ENCODE results near the gene PER3.

Gene PER3

DNA sequence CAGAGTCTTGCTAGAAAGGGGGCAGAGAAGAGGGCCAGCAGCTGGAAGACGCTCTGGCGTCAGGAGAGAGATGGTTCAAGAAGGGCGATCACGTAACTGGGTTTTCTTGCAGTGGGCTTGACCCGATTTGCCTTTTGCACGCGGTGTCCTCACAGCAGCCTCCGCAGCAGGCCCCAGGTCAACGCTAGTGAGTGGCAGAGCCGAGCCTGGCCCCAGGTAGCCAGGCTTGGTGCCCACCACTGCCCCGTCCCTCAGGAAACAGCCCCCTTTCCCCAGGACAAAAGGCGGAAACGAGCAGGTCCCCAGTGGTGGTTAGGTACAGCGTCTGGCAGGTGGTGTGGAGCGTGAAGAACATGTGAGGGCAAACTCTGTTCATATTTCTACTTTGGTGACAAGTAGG, 77.4 kb downstream of the PER3 start:
- DNase-seq, result no peak
- in situ Hi-C loops (cut with HindIII; ENCODE audit: low pct_ligation_motif_present, low pct_unique_long_range_greater_than_20kb, low sequenced_read_pairs), result no loop called here

DNA sequence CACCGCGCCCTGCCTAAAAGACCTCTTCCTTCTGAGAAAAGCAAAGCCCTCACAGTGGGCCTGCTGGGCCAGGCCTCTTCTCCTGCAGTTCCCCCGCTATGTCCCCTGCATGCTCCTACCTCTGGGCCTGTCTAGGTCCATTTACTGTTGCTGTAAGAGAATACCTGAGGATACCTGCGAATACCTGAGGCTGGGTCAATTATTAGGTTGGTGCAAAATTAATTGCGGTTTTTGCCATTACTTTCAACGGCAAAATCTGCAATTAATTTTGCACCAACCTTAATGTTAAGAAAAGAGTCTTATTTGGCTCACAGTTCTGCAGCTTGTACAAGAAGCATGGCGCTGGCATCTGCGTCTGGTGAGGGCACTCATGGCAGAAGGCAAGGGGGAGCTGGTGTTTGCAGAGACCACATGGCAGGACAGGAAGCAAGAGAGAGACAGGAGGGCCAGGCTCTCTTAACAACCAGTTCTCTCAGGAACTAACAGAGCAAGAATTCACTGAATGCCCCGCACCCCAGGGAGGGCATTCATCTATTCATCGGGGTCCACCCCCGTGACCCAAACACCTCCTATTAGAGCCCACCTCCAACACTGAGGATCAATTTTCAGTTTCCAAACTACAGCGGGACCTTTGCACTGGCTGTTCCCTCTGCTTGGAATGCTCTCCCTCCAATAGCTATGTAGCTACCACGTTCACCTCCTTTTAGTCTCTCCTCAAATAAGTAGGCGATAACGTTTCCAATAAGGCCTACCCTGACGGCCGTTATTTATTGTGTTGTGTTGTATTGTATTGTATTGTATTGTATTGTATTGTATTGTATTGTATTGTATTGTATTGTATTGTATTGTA, 78.3 kb downstream of the PER3 start:
- in situ Hi-C loops (cut with HindIII; ENCODE audit: low pct_ligation_motif_present, low pct_unique_long_range_greater_than_20kb, low sequenced_read_pairs), result no loop called here

DNA sequence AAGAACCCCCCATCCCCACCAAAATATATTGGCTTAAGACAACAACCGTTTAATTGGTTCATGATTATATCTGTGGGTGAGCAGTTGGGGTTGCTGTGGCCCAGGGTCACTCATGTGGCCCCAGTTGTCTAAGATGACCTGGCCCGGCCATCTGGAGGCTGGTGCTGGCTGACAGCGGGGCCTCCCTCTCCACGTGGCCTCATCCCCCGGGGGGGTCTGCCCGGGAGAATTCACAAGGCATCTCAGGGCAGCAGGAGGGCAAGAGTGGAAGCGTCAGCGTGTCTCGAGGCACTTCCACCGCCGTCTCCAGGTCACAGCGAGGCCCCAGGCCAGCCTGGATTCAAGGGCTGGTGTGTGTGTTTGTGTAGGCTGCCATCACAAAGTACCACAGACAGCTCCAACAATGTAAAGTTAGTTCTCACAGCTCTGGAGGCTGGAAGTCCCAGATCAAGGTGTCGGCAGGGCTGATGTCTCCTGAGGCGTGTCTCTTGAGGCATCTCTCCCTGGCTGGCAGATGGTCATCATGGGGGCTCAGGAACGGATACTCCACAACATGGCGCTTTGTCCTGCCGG, 79.8 kb downstream of the PER3 start:
- no peak for DNase-seq
- in situ Hi-C loops (cut with HindIII; ENCODE audit: low pct_ligation_motif_present, low pct_unique_long_range_greater_than_20kb, low sequenced_read_pairs), result no loop called here

More for the DNA sequence above, 78.3 kb downstream of the PER3 start:
- no peak for DNase-seq

DNA sequence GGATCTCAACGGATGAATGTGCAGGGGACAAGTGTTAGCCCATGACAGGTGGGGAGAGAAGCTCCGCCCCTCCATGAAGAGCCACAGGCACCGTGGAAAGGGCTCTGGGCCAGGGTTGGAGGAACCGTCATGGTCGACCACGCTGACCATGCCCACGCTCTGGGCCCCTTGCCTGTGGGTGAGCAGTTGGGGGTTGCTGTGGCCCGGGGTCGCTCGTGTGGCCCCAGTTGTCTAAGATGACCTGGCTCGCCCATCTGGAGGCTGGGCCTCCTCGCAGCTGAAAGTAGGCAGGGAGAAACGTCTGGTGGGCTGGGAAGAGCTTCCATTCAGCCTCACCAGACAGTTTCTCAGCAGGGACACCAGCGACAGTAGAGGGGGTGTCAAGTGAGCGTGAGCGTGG, 81.9 kb downstream of the PER3 start:
- in situ Hi-C loops (cut with HindIII; ENCODE audit: low pct_ligation_motif_present, low pct_unique_long_range_greater_than_20kb, low sequenced_read_pairs), result no loop called here
- no peak for DNase-seq

DNA sequence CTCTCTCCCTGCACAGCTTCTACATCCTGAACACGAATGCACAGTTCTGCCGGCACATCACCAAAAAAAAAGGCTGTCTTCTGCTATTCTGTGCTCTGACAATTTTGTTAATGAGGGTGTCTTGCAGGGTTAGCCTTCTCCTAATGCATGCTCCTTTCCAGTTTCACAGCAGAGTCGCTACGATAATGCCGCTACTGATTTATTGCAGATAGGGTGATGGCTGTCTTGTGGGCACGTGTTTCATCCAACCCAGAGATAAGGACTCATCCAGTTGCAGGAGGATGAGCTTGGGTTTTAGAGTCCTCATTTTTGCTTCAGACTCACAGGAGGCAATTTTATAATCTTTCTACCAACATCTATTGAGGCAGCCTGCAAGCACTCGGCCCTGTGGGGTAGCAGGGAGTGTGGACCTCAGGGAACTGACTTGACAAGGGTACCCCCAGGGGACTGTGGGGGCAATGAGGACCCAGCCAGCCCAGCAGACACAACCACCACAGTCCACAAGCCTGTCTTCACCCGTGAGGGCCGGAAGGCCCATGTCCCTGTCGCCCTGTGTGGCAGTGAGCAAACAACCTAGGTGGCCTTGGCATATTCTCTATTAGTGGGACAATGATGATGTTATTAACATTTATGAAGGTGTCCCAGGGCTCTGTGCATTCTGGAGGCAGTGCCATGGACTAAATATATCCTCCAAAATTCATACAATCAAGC, 84.1 kb downstream of the PER3 start:
- in situ Hi-C loops (cut with HindIII; ENCODE audit: low pct_ligation_motif_present, low pct_unique_long_range_greater_than_20kb, low sequenced_read_pairs), result no loop called here
- DNase-seq, result no peak

DNA sequence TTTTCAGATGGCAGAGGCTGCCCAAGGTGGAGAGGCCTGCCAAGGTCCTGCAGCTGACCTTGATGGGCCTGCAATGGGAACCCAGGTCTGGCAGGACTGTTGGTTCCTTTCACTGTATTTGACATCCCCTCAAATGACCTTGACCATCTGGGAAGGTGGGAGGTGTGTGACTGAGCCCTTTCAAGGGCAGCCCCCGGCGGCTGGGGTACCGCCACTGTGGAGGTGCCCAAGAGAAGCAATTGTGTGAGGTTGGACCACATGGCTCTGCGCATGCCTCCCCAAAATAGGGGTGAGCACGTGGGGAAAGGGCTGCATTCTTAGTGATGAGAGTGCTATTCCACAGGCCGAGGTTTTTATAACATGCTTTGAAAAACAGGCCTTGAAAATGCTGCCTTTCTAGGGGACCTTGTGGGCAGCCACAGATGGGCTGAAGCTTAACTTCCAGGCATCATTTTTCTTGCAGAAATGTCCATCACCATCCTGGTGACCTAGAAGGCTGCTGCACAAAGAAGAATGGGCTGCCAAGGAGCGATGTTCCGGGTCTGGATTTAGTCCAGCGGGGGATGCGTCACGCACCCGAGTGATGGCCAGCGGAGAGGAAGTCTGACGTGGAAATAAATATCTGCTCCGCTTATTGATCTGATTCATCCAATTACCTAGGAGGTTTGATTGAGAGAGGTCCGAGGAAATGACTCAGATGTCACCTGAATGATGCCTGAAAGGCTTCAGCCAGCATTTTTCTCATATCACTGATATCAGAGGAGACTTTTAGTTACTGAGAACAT, 85.2 kb downstream of the PER3 start:
- DNase-seq, result no peak
- in situ Hi-C loops (cut with HindIII; ENCODE audit: low pct_ligation_motif_present, low pct_unique_long_range_greater_than_20kb, low sequenced_read_pairs), result no loop called here

DNA sequence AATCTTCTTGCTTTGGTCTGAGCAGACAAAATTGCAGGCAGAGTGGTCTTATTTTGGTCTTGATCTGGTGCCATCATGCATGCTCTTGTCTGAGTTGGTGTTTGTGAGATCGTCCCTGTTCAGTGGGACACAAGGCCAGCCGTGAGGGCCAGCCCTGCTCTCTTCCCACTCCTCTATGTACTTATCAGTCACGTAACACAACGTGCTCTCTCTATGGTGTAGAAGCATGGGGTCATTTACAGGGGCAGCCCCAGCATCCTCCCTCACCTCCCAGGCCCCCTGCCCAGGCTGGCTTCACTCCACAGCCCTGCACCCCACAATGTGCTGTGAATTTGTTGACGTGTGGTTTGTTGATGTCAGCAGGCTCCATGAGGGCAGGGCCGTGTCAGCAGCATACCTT, 87.0 kb downstream of the PER3 start:
- DNase-seq, result no peak
- in situ Hi-C loops (cut with HindIII; ENCODE audit: low pct_ligation_motif_present, low pct_unique_long_range_greater_than_20kb, low sequenced_read_pairs), result no loop called here

DNA sequence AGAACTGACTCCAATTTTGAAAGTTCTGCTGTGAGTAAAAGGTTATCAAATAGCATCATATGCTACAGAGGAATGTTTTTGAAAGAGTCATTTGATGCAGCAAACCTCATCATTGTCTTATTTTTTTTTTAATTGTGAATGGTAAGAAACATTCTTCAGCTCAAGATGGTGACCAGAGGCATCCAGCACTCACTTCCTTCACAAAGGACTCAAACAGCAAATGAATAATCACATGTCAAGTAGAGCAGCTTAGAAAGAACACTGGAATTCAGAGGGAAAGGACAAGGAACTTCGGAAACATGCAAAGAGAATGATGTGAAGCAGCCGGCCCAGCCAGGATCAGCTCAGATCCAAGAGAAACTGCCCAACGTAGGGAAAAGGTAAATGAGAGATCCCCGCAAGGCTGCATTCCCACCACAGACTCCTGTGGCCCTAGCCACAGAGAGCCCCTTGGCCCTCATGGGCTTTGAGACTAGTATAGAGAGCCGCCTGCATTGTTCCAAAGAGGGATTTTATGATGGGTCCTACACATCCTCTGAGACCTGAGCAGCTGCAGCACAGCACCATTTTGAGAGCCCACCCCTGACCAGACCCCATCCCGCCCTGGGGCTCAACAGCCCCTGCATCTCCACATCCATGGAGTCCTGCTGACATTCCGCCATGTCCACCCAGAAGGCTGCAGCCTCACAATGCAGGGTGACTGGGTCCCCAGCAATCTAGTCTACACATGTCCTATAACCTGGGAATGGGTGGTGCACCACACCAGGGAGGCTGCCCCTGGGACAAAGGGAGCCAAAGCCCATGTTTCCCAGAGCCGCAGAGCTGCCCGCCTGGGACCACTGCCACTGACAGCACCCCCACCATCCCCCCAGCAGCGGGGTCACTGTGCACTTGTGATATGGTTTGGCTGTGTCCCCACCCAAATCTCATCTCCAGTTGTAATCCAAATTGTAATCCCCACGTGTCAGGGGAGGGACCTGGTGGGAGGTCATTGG, 90.0 kb downstream of the PER3 start:
- in situ Hi-C loops (cut with HindIII; ENCODE audit: low pct_ligation_motif_present, low pct_unique_long_range_greater_than_20kb, low sequenced_read_pairs), result no loop called here
- DNase-seq, result no peak

DNA sequence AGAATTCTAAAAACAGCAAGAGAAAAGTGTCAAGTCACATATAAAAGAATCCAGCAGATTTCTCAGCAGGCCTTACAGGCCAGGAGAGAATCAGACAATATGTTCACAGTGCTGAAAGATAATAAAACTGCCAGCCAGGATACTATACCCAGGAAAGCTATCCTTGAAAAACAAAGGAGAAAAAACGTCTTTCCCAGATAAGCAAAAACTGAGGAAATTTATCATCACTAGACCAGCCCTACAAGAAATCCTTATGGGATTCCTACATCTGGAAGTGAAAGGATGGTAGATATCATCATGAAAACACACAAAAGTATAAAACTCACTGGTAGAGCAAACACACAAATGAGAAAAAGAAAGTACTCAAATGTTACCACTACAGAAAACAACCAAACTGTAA, 93.9 kb downstream of the PER3 start:
- DNase-seq, result no peak
- in situ Hi-C loops (cut with HindIII; ENCODE audit: low pct_ligation_motif_present, low pct_unique_long_range_greater_than_20kb, low sequenced_read_pairs), result no loop called here

DNA sequence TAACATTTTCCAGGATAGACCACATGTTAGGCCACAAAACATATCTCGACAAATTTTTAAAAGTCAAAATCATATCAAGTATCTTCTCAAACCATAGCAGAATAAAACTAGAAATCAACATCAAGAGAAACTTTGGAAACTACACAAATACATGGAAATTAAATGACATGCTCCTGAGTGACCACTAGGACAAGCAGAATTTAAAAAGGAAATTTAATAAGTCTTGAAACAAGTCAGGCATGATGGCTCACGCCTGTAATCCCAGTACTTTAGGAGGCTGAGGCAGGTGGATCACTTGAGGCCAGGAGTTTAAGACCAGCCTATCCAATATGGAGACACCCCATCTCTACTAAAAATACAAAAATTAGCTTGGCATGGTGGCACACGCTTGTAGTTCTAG, 95.1 kb downstream of the PER3 start:
- DNase-seq, result no peak
- in situ Hi-C loops (cut with HindIII; ENCODE audit: low pct_ligation_motif_present, low pct_unique_long_range_greater_than_20kb, low sequenced_read_pairs), result no loop called here

DNA sequence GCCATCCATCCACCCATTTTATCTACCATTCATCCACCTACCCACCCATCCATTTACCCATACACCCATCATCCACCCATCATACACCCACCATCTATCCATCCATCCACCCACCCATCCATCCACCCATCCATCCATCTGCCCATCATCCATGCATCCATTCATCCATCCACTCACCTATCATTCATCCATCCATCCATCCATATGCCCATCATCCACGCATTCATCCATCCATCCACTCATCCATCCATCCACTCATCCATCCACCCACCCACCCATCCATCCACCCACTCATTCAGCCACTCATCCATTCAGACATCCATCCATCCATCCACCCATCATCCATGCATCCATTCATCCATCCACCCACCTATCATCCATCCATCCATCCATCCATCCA, 100.7 kb downstream of the PER3 start:
- DNase-seq, result no peak

DNA sequence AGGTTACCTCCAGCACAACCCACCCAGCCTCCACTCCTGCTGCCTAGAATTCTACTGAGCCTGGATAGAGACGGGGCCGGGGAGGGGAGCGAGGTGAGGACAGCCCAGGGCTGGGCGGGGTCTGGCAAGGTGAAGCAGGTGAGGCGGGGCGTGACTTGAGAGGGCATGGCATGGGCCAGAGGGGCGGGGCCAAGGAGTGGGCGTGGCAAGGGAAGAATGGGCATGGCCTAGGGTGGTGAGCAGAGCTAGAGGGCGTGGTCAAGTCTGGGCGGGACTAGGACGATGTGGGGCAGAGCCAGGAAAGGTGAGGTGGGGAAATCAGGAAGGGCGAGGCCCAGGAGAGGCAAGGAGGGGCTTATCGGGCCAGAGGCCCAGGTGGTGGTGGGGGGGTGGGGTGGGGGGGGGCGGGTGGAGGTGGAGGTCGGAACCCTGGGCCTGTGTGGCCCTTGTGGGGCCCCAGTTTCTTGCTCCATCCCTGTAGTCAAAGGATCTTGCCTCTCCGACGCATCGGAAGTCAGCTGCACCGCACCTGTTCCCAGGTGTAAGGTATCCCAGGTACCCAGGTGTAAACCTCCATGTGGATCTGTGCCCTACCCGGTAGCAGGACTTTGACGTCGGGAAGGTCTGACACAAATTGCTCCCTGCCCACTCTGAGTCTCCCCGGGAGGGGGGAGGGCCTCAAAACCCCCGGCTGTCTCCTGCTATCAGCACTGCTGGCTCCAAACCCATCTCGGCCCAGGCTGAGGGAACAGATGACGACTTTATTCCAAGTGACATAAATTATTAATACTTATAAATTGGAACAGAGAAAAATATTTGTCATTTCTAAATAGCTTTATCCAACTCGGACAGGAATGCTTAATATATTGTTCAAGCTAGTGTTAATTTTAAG, 101.7 kb downstream of the PER3 start:
- no peak for DNase-seq
- in situ Hi-C loops (cut with HindIII; ENCODE audit: low pct_ligation_motif_present, low pct_unique_long_range_greater_than_20kb, low sequenced_read_pairs), result no loop called here

More for the DNA sequence above, 100.7 kb downstream of the PER3 start:
- in situ Hi-C loops (cut with HindIII; ENCODE audit: low pct_ligation_motif_present, low pct_unique_long_range_greater_than_20kb, low sequenced_read_pairs), result no loop called here

DNA sequence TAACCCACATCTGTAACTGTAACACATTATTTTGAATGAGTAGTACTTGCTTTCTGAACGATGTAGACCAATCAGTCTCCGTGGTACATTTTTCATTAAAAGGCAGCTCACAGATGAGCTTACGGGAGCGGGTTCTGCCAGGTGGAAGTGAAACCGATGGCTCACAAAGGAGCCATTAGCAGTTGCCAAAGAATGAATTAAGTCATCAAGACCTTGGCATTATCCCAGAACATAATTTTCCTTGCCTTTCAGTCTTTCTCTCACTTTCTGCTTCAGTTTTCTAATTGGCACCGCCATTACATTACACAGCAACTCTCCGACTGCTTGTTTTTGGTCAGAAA, 102.3 kb downstream of the PER3 start:
- in situ Hi-C loops (cut with HindIII; ENCODE audit: low pct_ligation_motif_present, low pct_unique_long_range_greater_than_20kb, low sequenced_read_pairs), result no loop called here
- DNase-seq, result no peak

DNA sequence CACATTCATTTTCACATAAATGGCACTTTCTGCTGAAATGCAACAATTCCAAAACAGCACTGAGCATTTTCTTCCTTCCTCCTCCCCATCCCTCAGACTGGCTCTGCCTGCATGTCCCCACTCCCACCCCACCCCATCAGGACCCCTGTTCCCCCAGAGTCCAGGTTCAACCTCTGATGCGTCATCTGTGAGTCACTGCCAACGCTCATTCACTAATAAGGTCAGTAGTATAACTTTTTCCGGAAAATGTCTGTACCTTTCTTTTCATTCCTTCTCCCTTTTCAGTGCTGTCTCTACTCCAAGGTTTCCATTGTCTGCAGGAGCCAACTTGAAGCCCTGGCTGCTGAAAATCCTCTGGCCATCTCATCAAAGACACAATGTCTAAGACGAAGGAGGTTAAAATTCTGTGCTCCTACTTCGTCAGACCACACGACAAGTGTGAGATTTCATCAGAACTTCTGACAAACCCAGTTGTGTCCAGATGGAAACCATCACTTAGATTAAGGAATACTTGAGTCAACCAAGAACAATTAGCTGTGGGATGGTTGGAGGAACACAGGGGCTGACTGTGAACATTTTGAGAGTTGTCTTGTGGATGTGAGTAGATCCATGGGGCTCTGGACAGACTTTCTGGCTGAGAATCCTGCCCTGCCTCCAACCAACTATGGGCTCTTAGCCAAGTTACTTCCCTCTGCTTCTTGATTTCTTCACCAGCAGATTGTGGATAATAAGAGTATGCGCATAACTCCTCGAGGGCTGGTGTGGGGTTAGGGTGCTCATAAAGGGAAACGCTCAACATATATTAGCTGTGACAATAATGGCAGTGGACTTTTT, 104.4 kb downstream of the PER3 start:
- in situ Hi-C loops (cut with HindIII; ENCODE audit: low pct_ligation_motif_present, low pct_unique_long_range_greater_than_20kb, low sequenced_read_pairs), result no loop called here
- no peak for DNase-seq

DNA sequence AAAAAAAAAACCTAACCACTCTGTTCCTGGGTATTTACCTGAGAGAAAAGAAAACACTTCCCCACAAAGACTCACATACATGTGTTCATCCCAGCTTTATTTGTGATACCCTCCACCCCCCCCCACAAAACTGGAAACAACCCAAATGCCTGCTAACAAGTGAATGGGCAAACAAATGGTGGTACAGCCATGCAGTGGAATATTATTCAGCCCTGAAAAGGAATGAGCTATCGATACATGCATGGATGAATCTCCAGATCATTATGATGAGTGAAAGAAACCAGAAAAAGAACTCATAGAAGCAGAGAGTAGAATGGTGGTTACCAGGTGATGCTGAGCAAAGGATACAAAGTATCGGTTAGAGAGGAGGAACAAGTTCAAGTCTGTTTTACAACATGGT, 106.8 kb downstream of the PER3 start:
- DNase-seq, result no peak
- in situ Hi-C loops (cut with HindIII; ENCODE audit: low pct_ligation_motif_present, low pct_unique_long_range_greater_than_20kb, low sequenced_read_pairs), result no loop called here

DNA sequence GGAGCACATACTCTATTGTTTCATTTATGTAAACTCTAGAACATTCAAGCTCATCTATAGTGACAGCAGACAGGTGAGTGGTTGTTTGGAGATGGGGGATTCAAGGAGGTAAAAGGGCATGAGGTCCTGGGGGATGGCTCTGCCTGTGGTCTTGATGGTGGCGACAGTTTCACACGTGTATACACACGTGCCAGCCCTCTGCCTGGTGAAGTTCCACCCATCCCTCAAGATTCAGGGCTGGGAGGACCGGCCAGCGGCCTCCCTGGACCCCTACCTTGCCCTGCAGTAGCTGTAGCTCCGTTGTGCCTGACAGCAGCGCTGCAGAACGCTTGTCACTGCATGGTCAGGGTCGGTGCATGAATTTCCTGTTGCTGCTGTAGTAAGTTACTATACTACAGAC, 107.7 kb downstream of the PER3 start:
- DNase-seq, result no peak
- in situ Hi-C loops (cut with HindIII; ENCODE audit: low pct_ligation_motif_present, low pct_unique_long_range_greater_than_20kb, low sequenced_read_pairs), result no loop called here
